Hematopoietic multipotent progenitor cell (in vitro differentiated cells): ENCODE data around the gene PXYLP1. TPM values are rescaled to one million over a fixed set of nuclear protein-coding genes. Genes with fewer than 3 reads are reported as not detected.

ENCODE experiments used
- DNase-seq, 3 donors: peaks; one replicate each; pipeline ENCODE4 v3.0.0-alpha.2; 2011 to 2015; ENCODE audit warnings: low read depth in 2 of 3, low spot score in 2 of 3
- total RNA-seq: library from RNA; depleted of rRNA; stranded (reverse); fragments of >200 nt; gene quantifications from one replicate; pipeline ENCODE4 v1.2.3, GENCODE V29; 2012

Gene PXYLP1
- total RNA-seq, 1 donor = 3.0 TPM

DNA sequence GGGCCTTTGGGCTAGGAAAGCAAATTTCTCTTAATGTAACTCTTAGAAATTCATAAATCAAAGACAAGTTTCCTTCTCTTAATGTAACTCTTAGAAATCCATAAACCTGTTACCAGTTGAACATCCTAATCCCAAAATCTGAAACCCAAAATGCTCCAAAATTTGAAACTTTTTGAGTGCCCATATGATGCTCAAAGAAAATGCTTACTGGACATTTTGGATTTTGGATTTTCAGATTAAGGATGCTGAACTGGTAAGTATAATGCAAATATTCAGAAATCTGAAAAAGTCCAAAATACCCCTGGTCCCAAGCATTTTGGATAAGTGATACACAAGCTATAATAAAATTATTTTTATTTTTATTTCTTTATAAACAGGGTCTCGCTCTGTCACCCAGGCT lies 85.2 kb downstream of the PXYLP1 start:
- DNase-seq = no peak

DNA sequence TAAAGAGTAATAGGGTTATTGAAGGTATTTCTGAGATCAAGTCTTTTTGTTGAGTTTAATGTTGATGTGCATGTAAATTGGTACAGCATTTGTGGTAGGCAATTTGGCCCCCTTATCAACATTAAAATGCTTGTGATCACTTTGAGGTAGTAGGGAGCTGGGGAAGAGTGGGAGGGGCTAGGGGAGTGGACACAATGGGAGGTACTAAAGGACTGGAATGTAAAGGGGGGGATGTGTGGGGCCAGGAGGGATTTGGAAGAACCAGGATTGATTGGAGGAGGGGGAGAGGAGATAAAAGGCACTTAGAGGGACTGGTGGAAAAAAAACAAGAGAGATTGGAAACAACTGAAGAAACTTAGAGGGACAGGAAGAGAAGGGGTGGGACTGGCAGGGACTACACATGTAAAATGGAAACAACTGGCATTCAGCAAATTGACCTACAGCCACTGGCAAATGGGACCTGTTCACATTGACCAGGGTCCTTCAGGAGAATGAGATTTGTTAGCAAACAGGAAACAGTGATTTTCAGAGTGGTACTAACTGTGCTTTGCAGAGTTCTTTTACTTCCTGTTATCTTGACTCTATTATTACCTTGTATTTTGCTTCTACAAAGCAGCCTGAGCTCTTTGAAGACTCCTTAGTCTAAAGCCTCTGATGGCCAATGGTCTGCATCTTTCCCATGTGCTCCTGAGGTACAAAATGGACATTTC lies 88.9 kb downstream of the PXYLP1 start:
- no peak for DNase-seq

GRCh38 chr3:141321109-141321497 lies 89.5 kb downstream of the PXYLP1 start:
- no peak for DNase-seq

- no peak for DNase-seq
These were observed 92.5 kb downstream of the PXYLP1 start for GRCh38 chr3:141323936-141324704.

- DNase-seq = no peak
These were observed 94.5 kb downstream of the PXYLP1 start for GRCh38 chr3:141326123-141326522.

GRCh38 chr3:141326626-141327025 lies 95.0 kb downstream of the PXYLP1 start:
- DNase-seq = no peak

DNA sequence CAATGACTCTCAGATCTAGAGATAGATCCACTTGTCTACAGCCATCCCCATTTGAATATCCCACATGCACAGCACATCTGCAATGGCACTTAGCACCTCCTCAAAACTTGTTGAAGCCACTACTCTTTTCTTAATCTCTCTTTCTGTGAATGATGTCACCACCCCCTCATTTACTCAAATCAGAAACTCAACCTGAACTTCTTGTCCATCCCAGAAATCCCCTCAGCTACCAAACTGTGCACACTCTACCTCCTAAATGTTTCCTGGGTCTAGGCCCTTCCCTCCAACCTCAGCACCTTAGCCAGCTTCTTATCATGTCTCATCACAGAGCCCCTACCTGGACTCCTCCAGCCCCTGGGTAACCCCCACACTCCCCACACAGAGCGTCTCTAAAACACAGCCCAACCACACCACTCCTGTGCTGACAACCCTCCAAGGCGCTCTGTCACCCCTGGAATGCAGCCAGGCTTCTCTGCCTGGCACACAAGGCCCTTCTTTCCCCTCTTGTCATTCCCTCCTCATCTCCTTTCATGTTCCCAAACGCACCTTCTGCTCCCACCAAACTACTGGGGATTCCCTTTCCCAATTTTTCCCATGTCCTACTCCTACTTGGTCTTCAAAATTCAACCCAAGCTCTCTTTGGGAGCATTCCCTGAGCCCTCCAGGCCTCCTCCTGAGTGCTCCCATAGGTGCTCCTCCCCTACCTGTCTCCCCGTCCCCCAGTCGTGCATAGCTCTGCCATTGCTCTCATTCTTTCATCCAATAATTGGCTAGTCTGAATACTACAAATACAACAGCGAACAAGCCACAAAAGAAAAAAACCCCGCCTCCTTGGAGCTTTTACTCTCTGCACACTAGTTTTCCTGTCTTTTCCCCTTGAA lies 96.9 kb downstream of the PXYLP1 start:
- no peak for DNase-seq

- DNase-seq = no peak
These were observed 98.6 kb downstream of the PXYLP1 start for GRCh38 chr3:141330235-141330634.

GRCh38 chr3:141330718-141331376 lies 99.2 kb downstream of the PXYLP1 start:
- no peak for DNase-seq

DNA sequence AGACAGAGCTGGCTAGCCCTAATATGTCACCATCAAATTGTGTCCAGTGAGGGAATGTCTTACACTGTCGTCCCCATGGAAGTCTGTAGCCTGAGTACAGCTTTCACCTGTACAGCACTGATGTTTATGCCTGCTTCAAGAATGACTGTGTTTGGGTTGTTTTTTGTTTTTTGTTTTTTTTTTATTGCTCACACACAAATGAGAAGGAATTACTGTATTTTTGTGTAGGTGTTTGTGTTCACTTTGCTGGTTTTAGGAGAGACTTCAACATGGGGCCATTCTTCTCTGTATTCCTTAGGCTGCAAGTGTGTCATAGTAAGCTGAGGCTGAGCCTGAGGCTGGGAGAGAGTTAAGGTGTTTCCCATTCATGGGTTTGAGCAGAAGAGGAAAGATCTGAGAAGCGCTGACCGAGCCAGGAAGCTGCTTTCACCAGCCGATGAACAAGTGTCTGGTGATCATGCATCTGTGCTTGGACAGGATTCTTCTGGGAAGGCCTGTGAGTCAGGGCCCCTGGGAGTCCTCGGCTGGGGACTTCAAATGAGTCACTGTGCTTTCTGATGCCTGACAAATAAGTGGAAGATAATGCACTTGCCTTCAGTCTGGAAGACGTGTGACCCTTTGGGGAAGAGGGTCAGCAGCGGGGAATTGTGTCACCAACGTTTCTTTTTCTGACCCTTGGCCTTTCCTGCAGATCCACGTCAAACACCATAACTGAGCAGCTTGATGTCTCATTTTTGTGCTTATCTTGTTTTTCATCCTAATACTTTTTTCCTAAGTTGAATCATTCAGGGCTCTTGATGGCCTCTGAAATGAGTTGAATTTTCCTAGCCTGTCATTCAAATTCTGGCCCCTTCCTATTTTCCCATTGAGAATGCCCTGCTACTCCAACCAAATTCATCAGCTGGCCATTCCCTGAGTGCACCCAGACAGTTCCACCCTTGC lies 100.0 kb downstream of the PXYLP1 start:
- DNase-seq = no peak

GRCh38 chr3:141332416-141332815 lies 100.8 kb downstream of the PXYLP1 start:
- no peak for DNase-seq

DNA sequence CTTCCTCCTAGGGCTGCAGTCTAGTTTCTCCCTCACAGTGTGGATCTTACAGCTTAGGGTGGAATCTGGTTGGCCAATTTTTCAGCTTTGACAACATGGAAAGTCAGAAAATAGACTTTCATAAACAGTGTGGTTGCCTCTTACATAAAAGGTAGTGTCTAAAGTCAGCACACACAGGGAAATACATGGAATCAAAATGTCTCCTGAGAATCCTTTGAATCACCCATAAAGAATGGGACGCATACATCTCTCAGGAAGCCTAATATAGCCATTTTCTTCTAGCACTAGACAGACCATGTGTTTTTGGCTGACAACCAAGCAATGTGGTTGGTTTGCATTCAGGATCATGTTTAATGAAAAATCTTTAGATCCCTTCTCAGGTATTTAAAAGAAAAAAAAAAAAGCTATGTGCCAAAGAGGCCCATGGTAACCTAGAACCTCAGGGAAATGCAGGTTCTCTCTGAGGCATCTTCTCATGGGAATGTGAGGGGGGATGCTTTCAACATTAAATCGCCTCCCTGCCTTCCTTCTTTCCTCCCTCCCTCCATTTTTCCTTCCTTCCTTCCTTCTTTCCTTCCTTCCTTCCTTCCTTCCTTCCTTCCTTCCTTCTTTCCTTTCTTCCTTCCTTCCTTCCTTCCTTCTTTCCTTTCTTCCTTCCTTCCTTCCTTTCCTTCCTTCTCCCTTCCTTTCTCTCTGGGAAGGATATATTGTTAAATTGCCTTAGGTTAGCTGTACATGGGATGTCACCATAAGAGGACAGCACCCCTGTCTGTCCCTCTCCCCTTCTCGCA lies 102.4 kb downstream of the PXYLP1 start:
- no peak for DNase-seq

DNA sequence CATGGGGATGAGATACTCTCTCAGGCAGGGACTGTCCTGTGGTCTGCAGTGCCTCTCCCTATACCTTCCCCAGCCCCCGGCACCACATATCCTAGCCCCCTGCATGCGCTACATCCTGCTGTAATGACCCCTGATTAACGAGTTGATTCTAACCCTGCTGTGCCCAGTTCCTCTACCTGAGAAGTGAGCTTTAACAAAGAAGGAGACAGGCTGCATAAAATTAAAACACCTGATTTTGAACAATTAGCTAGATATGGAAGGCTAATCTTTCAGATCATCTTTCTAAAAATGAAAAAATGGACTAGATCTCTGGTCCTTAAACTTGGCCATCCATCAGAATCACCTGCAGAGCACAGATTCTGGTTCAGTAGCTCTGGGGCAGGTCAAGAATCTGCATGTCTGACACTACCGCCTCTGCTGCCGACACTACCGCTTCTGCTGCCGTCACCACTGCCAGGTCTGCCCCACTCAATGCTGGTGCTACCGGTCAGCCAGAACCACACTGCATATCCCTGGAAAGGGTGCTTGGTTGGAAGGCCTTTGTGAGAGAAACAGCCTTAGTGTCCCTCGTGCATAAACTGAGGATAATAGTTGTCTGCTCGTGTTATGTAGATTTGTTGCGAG lies 103.1 kb downstream of the PXYLP1 start:
- no peak for DNase-seq

DNA sequence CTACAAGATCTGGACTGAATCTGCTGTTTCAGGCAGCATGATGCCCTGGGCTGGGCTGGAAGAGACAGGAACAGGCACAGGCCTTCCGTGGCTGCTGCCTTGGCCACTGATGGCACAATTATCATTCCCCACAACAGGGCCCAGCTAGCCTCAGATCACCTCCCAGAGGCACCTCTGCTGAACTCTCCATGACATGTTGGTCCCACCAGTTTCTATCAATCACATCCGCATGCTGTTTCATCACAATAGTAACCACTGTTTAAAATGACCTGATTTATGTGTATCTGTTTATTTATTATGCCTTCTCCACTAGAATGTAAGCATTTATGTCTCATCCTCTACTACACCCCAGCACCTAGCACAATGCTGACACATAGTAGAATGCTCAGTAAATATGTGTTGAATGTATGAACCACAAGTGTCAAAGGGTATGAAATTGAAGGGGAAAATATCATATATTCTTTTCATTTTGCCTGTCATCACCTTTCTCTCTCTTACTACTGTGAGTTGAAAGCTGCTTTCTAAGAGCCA lies 104.0 kb downstream of the PXYLP1 start:
- DNase-seq = no peak

DNA sequence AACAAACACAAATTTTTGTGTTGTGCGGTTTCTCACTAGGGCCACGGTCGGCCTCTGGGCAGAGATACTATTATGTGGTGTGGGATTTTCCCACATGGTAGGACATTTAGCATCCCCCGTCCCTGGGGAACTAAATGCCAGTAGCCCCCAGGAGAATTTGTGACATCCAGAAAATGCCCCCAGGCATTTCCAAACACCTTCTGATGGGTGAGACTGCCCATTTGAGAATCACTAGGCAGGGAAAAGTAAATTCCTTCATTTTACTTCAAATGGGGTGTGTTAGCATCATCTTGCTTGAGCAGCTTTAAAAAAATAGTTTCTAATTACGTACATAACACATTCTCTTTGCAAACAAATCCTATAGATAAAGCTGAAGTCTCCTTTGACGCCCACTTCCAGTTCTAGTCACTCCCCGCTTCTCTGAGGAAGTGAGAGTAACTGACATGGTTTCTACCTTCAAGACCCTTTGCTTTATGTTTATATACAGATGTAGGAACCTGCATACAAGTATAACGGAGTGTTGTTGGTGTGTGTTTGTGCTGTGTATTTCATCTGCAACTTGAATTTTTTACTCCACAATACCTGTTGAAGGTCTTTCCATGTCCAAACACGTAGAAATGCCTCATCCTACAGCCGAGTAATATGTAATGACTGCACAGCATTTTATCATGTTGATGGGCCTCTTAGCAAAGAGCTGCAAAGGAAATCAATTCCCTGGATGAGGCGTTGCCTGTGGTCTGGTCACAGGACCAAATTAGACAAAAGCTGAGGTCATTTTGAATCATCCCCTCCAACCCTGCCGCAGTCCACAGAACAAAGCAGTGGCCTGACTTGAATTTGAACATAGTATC lies 105.3 kb downstream of the PXYLP1 start:
- DNase-seq = no peak

GRCh38 chr3:141337523-141337854 lies 105.9 kb downstream of the PXYLP1 start:
- DNase-seq = no peak

DNA sequence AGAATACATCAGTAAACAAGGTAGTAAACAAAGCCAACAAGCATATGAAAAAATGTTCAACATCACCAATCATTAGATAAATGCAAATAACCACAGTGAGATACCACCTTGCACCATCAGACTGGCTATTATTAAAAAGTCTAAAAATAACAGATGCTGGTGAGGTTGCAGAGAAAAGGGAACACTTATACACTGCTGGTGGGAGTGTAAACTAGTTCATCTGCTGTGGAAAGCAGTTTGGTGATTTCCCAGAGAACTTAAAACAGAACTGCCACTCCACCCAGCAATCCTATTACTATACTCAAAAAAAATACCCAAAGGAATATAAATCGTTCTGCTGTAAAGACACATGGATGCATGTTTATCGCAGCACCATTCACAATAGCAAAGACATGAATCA lies 106.4 kb downstream of the PXYLP1 start:
- no peak for DNase-seq
